Nephron progenitor cell (in vitro differentiated cells): ENCODE results near the gene BTAF1.

ENCODE experiments used
- DNase-seq: peaks from one replicate; pipeline ENCODE4 v3.0.0; 2021
- H3K27ac Mint-ChIP-seq: 2 replicates; pipeline ENCODE4 v1.8.0; 2021; ENCODE audit warnings: mild to moderate bottlenecking, moderate library complexity, mixed read lengths
- H3K27me3 Mint-ChIP-seq: 2 replicates; pipeline ENCODE4 v1.8.0; 2021; ENCODE audit warnings: mild to moderate bottlenecking, low read depth, mixed read lengths; ENCODE audit not compliant: poor library complexity
- H3K36me3 Mint-ChIP-seq: 2 replicates; pipeline ENCODE4 v1.8.0; 2021; ENCODE audit warnings: low read depth, mixed read lengths
- H3K4me1 Mint-ChIP-seq: 2 replicates; pipeline ENCODE4 v1.8.0; 2021; ENCODE audit warnings: mixed read lengths
- H3K4me3 Mint-ChIP-seq: 2 replicates; pipeline ENCODE4 v1.8.0; 2021; ENCODE audit warnings: mild to moderate bottlenecking, moderate library complexity, mixed read lengths
- H3K9me3 Mint-ChIP-seq: 2 replicates; pipeline ENCODE4 v1.8.0; 2021; ENCODE audit warnings: mild to moderate bottlenecking, moderate library complexity, mixed read lengths
- TF ChIP-seq, protein P1 (sequence below): fragments of 200-600 bp; sonication (generic); IDR thresholded peaks from 2 replicates; pipeline ENCODE4 v1.5.0; 2021; ENCODE audit warnings: antibody characterized with exemption

The BTAF1 gene

DNA sequence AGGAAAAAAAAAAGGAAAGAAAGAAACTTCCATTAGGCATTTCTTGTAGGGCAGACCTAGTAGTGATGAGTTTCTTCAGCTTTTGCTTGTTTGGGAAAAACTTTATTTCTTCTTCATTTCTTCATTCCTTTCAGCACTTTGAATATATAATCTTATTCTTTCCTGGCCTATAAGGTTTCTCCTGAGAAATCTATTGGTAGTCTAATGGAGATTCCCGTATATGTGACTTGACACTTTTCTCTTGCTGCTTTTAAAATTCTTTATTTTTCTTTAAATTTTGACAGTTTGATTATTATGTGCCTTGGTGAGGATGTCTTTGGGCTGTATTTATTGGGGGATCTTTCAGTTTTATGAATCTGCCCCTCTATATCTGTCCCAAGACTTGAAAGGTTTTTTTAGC lies 3.9 kb upstream of the BTAF1 start:
- H3K27ac Mint-ChIP-seq: no peak overlapping the region
- H3K4me1 Mint-ChIP-seq: peaks cover 19% of the 10 kb centered on the region
- no peak for DNase-seq
- peaks cover 37% of the 10 kb centered on the region for H3K9me3 Mint-ChIP-seq
- no peak overlapping the region for H3K4me3 Mint-ChIP-seq
- peaks cover 5% of the 10 kb centered on the region for H3K36me3 Mint-ChIP-seq
- peaks cover 18% of the 10 kb centered on the region for H3K27me3 Mint-ChIP-seq
- TF ChIP-seq, protein P1, sequence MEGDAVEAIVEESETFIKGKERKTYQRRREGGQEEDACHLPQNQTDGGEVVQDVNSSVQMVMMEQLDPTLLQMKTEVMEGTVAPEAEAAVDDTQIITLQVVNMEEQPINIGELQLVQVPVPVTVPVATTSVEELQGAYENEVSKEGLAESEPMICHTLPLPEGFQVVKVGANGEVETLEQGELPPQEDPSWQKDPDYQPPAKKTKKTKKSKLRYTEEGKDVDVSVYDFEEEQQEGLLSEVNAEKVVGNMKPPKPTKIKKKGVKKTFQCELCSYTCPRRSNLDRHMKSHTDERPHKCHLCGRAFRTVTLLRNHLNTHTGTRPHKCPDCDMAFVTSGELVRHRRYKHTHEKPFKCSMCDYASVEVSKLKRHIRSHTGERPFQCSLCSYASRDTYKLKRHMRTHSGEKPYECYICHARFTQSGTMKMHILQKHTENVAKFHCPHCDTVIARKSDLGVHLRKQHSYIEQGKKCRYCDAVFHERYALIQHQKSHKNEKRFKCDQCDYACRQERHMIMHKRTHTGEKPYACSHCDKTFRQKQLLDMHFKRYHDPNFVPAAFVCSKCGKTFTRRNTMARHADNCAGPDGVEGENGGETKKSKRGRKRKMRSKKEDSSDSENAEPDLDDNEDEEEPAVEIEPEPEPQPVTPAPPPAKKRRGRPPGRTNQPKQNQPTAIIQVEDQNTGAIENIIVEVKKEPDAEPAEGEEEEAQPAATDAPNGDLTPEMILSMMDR: no peak

DNA sequence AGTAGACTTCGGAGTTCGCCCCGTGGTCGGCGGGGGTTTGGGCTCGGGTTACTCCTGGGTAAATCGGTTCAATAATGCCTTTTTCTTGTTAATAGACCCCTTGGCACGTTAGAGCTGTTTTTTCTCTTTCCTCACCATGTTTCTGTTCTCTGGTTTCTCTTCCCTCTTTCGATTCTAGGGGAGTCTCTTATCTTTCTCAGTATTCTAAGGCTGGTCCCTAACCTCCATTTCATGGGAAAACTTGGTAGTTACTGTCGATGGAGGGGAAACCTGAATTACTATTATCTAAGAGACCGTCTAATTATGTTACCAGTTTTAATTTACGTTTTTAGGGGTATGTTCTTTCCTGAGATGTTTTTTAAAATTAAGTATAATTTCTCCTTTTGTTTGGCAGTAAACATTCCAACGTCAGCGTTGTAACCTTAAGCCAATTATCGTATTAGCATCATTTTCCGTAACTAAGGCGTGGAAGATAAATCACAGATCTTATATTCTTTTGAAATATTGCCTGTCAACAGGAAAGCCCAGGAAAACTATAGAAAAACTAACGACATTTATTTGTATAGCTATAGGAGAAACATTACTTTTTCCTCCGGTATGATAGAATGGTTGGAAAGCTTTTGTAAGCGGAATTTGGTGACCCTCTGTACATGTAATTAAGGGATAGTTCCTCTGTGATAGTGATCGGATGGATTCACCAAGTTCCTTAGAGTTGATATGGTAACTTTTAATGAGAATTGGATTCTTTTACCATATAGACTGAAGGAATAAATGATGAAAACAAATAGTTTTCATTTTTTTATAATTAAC lies 847 bp downstream of the BTAF1 start:
- TF ChIP-seq, protein P1: no peak
- peaks cover 50% of the 10 kb centered on the region for H3K4me1 Mint-ChIP-seq
- peaks cover 4% of the 10 kb centered on the region for H3K27me3 Mint-ChIP-seq
- H3K36me3 Mint-ChIP-seq: peaks cover 26% of the 10 kb centered on the region
- peaks cover 24% of the 10 kb centered on the region for H3K9me3 Mint-ChIP-seq
- H3K27ac Mint-ChIP-seq: peak overlapping the region; percentile 97
- H3K4me3 Mint-ChIP-seq: peak overlapping the region; percentile 98
- DNase-seq: no peak

DNA sequence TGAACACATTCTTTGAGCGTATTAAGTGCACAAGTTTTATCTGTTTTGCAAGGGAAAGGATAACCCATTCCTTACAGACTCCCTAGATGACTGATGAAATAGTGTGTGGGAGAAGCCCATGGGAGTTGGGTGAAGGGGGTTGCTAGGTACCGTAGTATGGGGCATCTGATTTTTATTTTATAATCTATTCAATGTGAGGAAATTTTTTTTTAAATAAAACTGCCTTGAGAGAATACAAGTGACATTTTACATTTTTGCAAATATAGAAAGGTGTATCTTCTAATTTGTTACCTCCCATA lies 1.4 kb downstream of the BTAF1 start:
- H3K27me3 Mint-ChIP-seq: peaks cover 4% of the 10 kb centered on the region
- peaks cover 24% of the 10 kb centered on the region for H3K9me3 Mint-ChIP-seq
- peaks cover 26% of the 10 kb centered on the region for H3K36me3 Mint-ChIP-seq
- H3K4me1 Mint-ChIP-seq: peaks cover 50% of the 10 kb centered on the region
- peak overlapping the region; percentile 98 for H3K4me3 Mint-ChIP-seq
- TF ChIP-seq, protein P1: no peak
- no peak overlapping the region for H3K27ac Mint-ChIP-seq
- no peak for DNase-seq

DNA sequence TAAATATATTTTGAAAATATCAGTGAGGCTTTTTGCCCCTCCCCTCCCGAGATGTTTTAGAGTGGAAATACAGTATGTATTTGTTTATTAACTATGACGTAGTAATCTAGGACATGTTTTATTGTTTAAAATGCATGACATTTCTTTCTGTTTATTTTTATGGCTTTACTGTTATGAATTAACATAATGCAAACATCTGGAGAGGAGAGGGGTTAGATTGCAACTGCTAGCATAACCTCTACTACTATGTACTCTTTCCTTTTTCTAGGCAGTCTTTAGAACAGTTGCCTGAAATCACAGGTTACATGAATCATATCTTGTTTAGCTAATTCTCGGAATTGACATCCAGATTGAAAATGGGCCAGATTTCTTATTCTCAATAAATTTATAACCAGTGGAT lies 7.4 kb downstream of the BTAF1 start:
- no peak overlapping the region for H3K27ac Mint-ChIP-seq
- no peaks in the 10 kb centered on the region for H3K27me3 Mint-ChIP-seq
- H3K36me3 Mint-ChIP-seq: peaks cover 47% of the 10 kb centered on the region
- no peak for DNase-seq
- H3K9me3 Mint-ChIP-seq: no peaks in the 10 kb centered on the region
- TF ChIP-seq, protein P1: no peak
- peaks cover 27% of the 10 kb centered on the region for H3K4me1 Mint-ChIP-seq
- H3K4me3 Mint-ChIP-seq: no peak overlapping the region

DNA sequence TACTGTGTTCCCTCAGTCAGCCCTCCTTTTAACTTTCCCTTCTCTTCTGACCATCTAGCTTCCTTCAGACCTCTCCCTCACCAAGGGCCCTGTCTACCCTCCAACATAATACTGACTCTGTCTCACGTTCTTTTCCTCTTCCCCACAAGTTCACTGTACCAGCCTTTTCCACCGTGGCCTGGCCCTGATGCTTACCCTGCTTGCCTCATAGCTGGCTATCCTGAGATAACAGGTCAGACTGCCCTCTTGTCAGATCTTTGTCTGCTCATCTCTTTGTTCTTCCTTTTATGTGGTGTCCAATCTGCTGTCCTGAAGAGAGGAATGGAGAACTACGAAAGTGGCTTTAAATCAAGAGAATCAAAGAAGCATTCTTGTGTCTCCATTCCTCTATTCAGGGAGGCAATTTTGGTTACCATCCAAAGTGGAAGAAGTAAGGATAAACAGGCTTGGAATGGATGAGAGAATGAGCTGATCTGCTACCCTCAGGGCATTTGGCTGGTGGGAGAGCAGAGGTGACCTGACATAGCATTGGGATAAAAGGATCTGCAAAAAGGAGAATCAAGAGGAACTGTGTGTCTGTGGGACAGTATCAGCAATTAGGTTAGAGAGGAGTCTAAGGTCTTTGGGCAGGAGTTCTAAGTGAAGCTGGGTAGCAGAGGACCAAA lies 8.1 kb downstream of the BTAF1 start:
- peaks cover 47% of the 10 kb centered on the region for H3K36me3 Mint-ChIP-seq
- TF ChIP-seq, protein P1: no peak
- no peak overlapping the region for H3K4me3 Mint-ChIP-seq
- no peaks in the 10 kb centered on the region for H3K9me3 Mint-ChIP-seq
- peak overlapping the region; percentile 80 for H3K27ac Mint-ChIP-seq
- DNase-seq: no peak
- no peaks in the 10 kb centered on the region for H3K27me3 Mint-ChIP-seq
- H3K4me1 Mint-ChIP-seq: peaks cover 19% of the 10 kb centered on the region

DNA sequence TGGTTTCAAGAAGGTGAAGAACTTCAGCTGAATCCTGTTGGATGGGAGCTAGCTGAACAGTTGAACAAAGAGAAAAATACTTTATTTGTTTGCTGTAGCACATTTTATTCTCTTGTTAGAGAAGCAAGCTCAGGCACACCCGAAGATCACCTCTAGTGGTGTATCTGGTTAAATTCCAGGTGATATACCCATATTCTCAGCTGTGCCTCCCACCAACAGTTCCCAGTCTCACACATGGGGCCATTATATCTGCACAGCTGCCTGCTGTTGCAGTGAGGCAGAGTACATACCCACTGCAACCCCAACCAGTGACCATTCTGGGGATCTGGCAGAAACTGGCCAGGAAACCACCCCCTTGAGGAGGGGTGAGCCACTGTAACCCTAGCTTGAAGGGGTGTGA lies 9.2 kb downstream of the BTAF1 start:
- Mint-ChIP-seq H3K4me1 (peaks cover 11% of the 10 kb centered on the region), H3K4me3 (no peak overlapping the region), H3K27ac (no peak overlapping the region), H3K27me3 (no peaks in the 10 kb centered on the region), H3K36me3 (peaks cover 49% of the 10 kb centered on the region), H3K9me3 (no peaks in the 10 kb centered on the region)
- TF ChIP-seq, protein P1: no peak
- DNase-seq: no peak
